Small intestine (tissue), 7 donors: ENCODE data around the gene POLA1. TPM values are rescaled to one million over a fixed set of nuclear protein-coding genes. Genes with fewer than 3 reads are reported as not detected.

Experiments used
- DNase-seq, 2 donors: peaks; one replicate each; pipeline versions ENCODE4 v3.0.0 to v3.0.0-alpha.2; 2013
- FAIRE-seq: peaks from 2 replicates; lab custom pipeline; 2012; peaks lifted over from hg19 to GRCh38; lab: Jason Lieb, UNC
- H3K27ac ChIP-seq, 3 donors: one replicate each; pipeline ENCODE4 v1.5.1; 2013; ENCODE audit warnings: low read length in 2 of 3, mild to moderate bottlenecking in 2 of 3, control low read depth in 1 of 3, inconsistent platforms in 1 of 3, low read depth in 1 of 3, moderate library complexity in 1 of 3
- H3K27me3 ChIP-seq, 3 donors: one replicate each; pipeline ENCODE4 v1.6.1; 2013; ENCODE audit warnings: low read length in 3 of 3, inconsistent platforms in 1 of 3; ENCODE audit not compliant: control insufficient read depth in 3 of 3, insufficient read depth in 3 of 3
- H3K36me3 ChIP-seq, 3 donors: one replicate each; pipeline ENCODE4 v1.6.1; 2013; ENCODE audit warnings: low read length in 3 of 3, inconsistent platforms in 1 of 3, low read depth in 1 of 3, mild to moderate bottlenecking in 1 of 3, moderate library complexity in 1 of 3; ENCODE audit not compliant: control insufficient read depth in 3 of 3, insufficient read depth in 2 of 3
- H3K4me1 ChIP-seq, 3 donors: one replicate each; pipeline ENCODE4 v1.6.1; 2013; ENCODE audit warnings: low read length in 2 of 3, inconsistent platforms in 1 of 3, low read depth in 1 of 3, mild to moderate bottlenecking in 1 of 3, moderate library complexity in 1 of 3; ENCODE audit not compliant: control insufficient read depth in 3 of 3, insufficient read depth in 2 of 3
- H3K4me3 ChIP-seq, 3 donors: one replicate each; pipeline ENCODE4 v1.5.1; 2013; ENCODE audit warnings: low read length in 3 of 3, control low read depth in 1 of 3, inconsistent platforms in 1 of 3, low read depth in 1 of 3, mild to moderate bottlenecking in 1 of 3, moderate library complexity in 1 of 3
- H3K9me3 ChIP-seq, 2 donors: one replicate each; pipeline ENCODE4 v1.6.1; 2013; ENCODE audit warnings: low read depth in 1 of 2, low read length in 1 of 2; ENCODE audit not compliant: control insufficient read depth in 2 of 2, insufficient read depth in 1 of 2
- WGBS, 3 donors: extraction: QIAGEN DNeasy Blood & Tissue Kit; methylation state at CpG; one replicate each; pipeline ENCODE4 v1.1.7; 2013; 5-methylcytosine and 5-hydroxymethylcytosine counted together
- polyA plus RNA-seq, 4 donors: library from polyadenylated mRNA; stranded (reverse) in 3 of 4; unstranded in 1 of 4; fragments of 200-250 nt in 3 of 4; fragments of 120-200 nt in 1 of 4; gene quantifications; one replicate each; pipeline versions ENCODE4 v1.2.1 to v1.2.3, GENCODE V29; 2013
- donor health status: healthy with polysubstance abuse.
- donor health status: control.
- donor health status: control.
- donor health status: Bipolar disorder and iron deficiency.
- donor health status: healthy.

POLA1 gene
- polyA plus RNA-seq, 4 donors: 2.2 to 10.8 (median 4.7) TPM

DNA sequence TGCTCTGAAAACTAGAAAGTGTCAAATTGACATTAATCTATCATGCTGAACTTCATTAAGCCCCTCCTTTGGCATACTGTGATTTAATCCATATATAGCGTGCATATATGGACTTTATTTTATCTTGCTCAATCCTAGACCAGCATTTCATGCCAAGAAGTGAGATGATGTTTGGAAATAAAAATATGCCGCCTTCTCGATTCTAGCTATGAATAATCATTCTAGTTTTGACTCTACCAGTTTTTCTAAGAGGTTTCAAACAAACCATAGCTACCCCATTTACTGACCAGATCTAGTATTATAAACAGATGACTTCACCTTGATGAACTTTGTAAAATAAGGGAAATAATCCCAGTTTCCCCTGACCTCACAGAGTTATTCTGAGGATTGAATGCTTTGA is 227.1 kb downstream of the POLA1 start:
- Histone ChIP-seq H3K9me3 (no peaks in the 10 kb centered on the region), H3K4me3 (no peak overlapping the region), H3K27me3 (no peaks in the 10 kb centered on the region), H3K4me1 (no peaks in the 10 kb centered on the region), H3K36me3 (no peaks in the 10 kb centered on the region), H3K27ac (no peak overlapping the region)
- DNase-seq (no peak), FAIRE-seq (no peak)
- 74 to 92% (median 87%) methylated on average over 3 of the region's 3 CpGs for WGBS, 3 donors

DNA sequence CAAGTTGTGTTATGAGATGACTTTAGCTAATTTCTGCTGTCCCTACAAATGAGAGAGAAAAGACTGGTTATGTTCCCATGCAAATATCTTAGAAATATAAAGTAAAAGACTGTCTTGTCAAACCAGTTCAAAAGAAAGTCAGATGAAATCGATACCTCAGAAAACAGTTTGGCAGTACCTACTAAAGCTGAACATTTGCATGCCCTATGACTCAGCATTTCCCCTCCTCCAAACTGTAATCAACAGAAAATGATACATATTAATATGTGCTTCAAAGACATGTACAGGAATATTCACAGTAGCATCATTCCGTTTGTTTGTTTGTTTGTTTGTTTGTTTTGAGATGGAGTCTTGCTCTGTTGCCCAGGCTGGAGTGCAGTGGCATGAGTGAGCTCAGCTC is 231.7 kb downstream of the POLA1 start:
- 78 to 88% (median 82%) methylated on average over 2 of the region's 2 CpGs for WGBS, 3 donors
- Histone ChIP-seq H3K36me3 (no peaks in the 10 kb centered on the region), H3K27ac (no peak overlapping the region), H3K4me3 (no peak overlapping the region), H3K27me3 (no peaks in the 10 kb centered on the region), H3K4me1 (no peaks in the 10 kb centered on the region), H3K9me3 (no peaks in the 10 kb centered on the region)
- no peak for DNase-seq
- FAIRE-seq: no peak

- H3K27me3 ChIP-seq: no peaks in the 10 kb centered on the region
- WGBS, 3 donors: 79 to 96% (median 88%) methylated on average over 5 of the region's 5 CpGs
- FAIRE-seq (no peak), DNase-seq (no peak)
- no peaks in the 10 kb centered on the region for H3K36me3 ChIP-seq
- no peaks in the 10 kb centered on the region for H3K4me1 ChIP-seq
- no peak overlapping the region for H3K4me3 ChIP-seq
- H3K9me3 ChIP-seq: no peaks in the 10 kb centered on the region
- H3K27ac ChIP-seq: no peak overlapping the region
Observed at GRCh38 chrX:24927372-24927771, 233.7 kb downstream of the POLA1 start.

- no peaks in the 10 kb centered on the region for H3K9me3 ChIP-seq
- H3K36me3 ChIP-seq: no peaks in the 10 kb centered on the region
- H3K4me1 ChIP-seq: no peaks in the 10 kb centered on the region
- no peaks in the 10 kb centered on the region for H3K27me3 ChIP-seq
- FAIRE-seq (no peak), DNase-seq (no peak)
- 80 to 93% (median 90%) methylated on average over 6 of the region's 6 CpGs for WGBS, 3 donors
- no peak overlapping the region for H3K27ac ChIP-seq
- no peak overlapping the region for H3K4me3 ChIP-seq
Observed at GRCh38 chrX:24928114-24928513, 234.4 kb downstream of the POLA1 start.

DNA sequence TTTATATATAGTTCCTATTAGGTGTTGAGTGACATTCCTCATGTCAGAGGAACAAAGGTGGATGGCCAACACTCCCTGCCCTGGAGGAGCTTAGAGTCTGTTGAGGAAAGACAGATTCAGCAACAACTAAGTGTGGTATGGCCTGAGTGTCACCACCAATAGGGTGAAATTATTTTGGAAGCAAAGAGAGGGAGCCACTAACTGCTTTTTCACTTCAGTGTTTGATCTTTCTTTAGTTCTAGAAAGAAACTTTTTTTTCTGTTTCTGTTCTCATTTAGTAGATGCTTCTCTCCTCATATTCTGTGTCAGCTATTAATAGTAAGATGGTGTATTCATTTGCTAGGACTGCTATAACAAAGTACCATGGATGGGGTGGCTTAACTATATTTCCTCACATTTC is 240.6 kb downstream of the POLA1 start:
- no peaks in the 10 kb centered on the region for H3K9me3 ChIP-seq
- FAIRE-seq: no peak

DNA sequence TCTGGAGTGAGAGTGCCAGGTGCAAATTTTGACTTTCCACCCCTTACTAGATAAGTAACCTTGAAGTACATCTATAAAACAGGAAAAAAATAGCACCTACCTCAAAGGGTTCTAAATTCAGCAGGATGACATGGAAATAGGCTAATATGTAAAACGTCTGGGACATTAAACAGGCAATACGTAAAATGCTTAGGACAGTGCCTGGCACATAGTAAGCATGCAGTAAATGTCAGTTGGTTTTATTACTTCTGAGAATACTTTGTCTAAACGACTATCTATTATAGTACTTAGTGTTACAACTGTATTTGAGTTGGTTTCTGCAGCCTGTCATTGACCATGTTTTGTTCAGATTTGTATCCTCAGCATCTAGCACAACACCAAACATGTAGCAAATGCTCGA is 251.3 kb downstream of the POLA1 start:
- H3K27me3 ChIP-seq: no peaks in the 10 kb centered on the region
- H3K4me3 ChIP-seq: no peak overlapping the region
- H3K36me3 ChIP-seq: no peaks in the 10 kb centered on the region
- FAIRE-seq (no peak), DNase-seq (no peak)
- H3K4me1 ChIP-seq: no peaks in the 10 kb centered on the region
- no peaks in the 10 kb centered on the region for H3K9me3 ChIP-seq
- WGBS, 3 donors: 62 to 69% (median 64%) methylated on average over 4 of the region's 4 CpGs
- no peak overlapping the region for H3K27ac ChIP-seq

More for the DNA sequence above, 240.6 kb downstream of the POLA1 start:
- DNase-seq: no peak
- no peaks in the 10 kb centered on the region for H3K4me1 ChIP-seq
- H3K27ac ChIP-seq: no peak overlapping the region
- H3K4me3 ChIP-seq: no peak overlapping the region
- H3K36me3 ChIP-seq: no peaks in the 10 kb centered on the region
- no peaks in the 10 kb centered on the region for H3K27me3 ChIP-seq

DNA sequence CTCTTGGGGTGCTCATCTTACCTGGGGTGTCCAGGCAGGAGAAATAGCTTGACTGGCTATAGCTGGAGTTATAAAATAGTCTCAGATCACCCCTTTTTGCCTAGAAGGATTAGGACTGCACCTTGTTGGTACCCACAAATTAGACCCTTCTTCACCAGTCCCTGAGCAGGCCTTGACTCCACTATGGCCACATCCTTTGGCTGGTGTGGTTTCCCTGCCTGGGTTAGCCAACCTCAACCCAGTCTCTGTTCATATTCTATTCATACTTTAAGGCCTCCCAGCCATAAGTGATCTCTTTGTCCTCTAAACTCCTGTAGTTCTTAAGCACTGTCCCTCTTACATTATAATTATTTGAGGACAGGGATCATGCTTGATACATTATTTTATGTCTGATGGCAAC is 252.7 kb downstream of the POLA1 start:
- FAIRE-seq (no peak), DNase-seq (no peak)
- H3K36me3 ChIP-seq: no peaks in the 10 kb centered on the region
- H3K4me1 ChIP-seq: no peaks in the 10 kb centered on the region
- H3K27me3 ChIP-seq: no peaks in the 10 kb centered on the region
- H3K4me3 ChIP-seq: no peak overlapping the region
- H3K27ac ChIP-seq: no peak overlapping the region
- H3K9me3 ChIP-seq: no peaks in the 10 kb centered on the region

GRCh38 chrX:24954732-24955131 is 261.0 kb downstream of the POLA1 start:
- H3K9me3 ChIP-seq: no peaks in the 10 kb centered on the region
- no peak overlapping the region for H3K27ac ChIP-seq
- no peaks in the 10 kb centered on the region for H3K36me3 ChIP-seq
- no peaks in the 10 kb centered on the region for H3K4me1 ChIP-seq
- whole genome bisulfite sequencing, 3 donors: 63 to 79% (median 72%) methylated on average over 2 of the region's 2 CpGs
- FAIRE-seq: no peak
- no peak overlapping the region for H3K4me3 ChIP-seq
- peaks cover 0 to 2% (median 0%) of the 10 kb centered on the region in 3 donors for H3K27me3 ChIP-seq
- peak; percentile 0 to 11 for DNase-seq

GRCh38 chrX:24955372-24955930 is 261.7 kb downstream of the POLA1 start:
- Histone ChIP-seq H3K4me1 (no peaks in the 10 kb centered on the region), H3K27me3 (peaks cover 0 to 2% (median 0%) of the 10 kb centered on the region in 3 donors), H3K36me3 (no peaks in the 10 kb centered on the region), H3K27ac (no peak overlapping the region), H3K9me3 (no peaks in the 10 kb centered on the region), H3K4me3 (no peak overlapping the region)
- 75 to 88% (median 88%) methylated on average over 2 of the region's 2 CpGs for WGBS, 3 donors
- no peak for FAIRE-seq
- DNase-seq: no peak
